Measurements from ENCODE around the gene RPL11. TPM values are rescaled to one million over a fixed set of nuclear protein-coding genes. Genes with fewer than 3 reads are reported as not detected.

Gene RPL11
- total and polyA plus RNA-seq, 2 of the 8 experiments (the other 6 are each of a cell fraction or from before 2014, with no cell fraction given) = 1,192 to 1,426 TPM

- TF ChIP-seq EP300 (IDR thresholded peaks at IDR 0.05; ENCODE audit: borderline replicate concordance in 1 of 2, low read depth in 2 of 2, low read length in 2 of 2) = no peak
These were observed 30.9 kb upstream of the RPL11 start (continued) for GRCh38 chr1:23660671-23661070.

Data from H1 (cell line).